GM23338 (cell line): ENCODE measurements around the gene PCYT1A. TPM values are rescaled to one million over a fixed set of nuclear protein-coding genes. Genes with fewer than 3 reads are reported as not detected.

ENCODE experiments used
- ATAC-seq: fragments of 200-7000 bp; cut with Tn5 transposase; 3 replicates; pipeline ENCODE4 v1.9.1; 2020
- DNase-seq: peaks from one replicate; pipeline ENCODE4 v3.0.0-alpha.2; 2015; ENCODE audit warnings: low spot score
- H2AFZ ChIP-seq: fragments of 200-600 bp; sonication (generic); 2 replicates; pipeline ENCODE4 v1.8.0; 2016; ENCODE audit warnings: antibody characterized with exemption, mild to moderate bottlenecking, moderate library complexity
- H3F3A ChIP-seq: fragments of 200-600 bp; sonication (generic); replicated peaks from 2 replicates; pipeline ENCODE4 v1.8.0; 2017; ENCODE audit warnings: antibody characterized with exemption, mixed run types, low read depth
- H3K27ac ChIP-seq: fragments of 200-600 bp; sonication (generic); 2 replicates; pipeline ENCODE4 v1.6.1; 2016; ENCODE audit warnings: low read depth
- H3K27me3 ChIP-seq: fragments of 200-600 bp; sonication (generic); 2 replicates; pipeline ENCODE4 v1.8.0; 2016; ENCODE audit warnings: mild to moderate bottlenecking, mixed run types, moderate library complexity; ENCODE audit not compliant: insufficient read depth
- H3K36me3 ChIP-seq: fragments of 200-600 bp; sonication (generic); 2 replicates; pipeline ENCODE4 v1.8.0; 2016; ENCODE audit warnings: mild to moderate bottlenecking; ENCODE audit not compliant: insufficient read depth
- H3K4me1 ChIP-seq: fragments of 200-600 bp; sonication (generic); 2 replicates; pipeline ENCODE4 v1.8.0; 2016; ENCODE audit warnings: mild to moderate bottlenecking, moderate library complexity; ENCODE audit not compliant: insufficient read depth
- H3K4me2 ChIP-seq: fragments of 200-600 bp; sonication (generic); 2 replicates; pipeline ENCODE4 v1.7.1; 2017; ENCODE audit warnings: mixed run types
- H3K4me3 ChIP-seq: fragments of 200-600 bp; sonication (generic); 2 replicates; pipeline ENCODE4 v1.6.1; 2016; ENCODE audit warnings: mixed run types
- H3K79me2 ChIP-seq: fragments of 200-600 bp; sonication (generic); replicated peaks from 2 replicates; pipeline ENCODE4 v1.8.0; 2017; ENCODE audit warnings: mild to moderate bottlenecking; ENCODE audit not compliant: insufficient read depth
- H3K9me2 ChIP-seq: fragments of 200-600 bp; sonication (generic); 2 replicates; pipeline ENCODE4 v1.8.0; 2017; ENCODE audit not compliant: insufficient read depth
- H4K20me1 ChIP-seq: fragments of 200-600 bp; sonication (generic); replicated peaks from 2 replicates; pipeline ENCODE4 v1.8.0; 2017; ENCODE audit warnings: mild to moderate bottlenecking; ENCODE audit not compliant: insufficient read depth
- H3K27ac Mint-ChIP-seq: 2 replicates; pipeline ENCODE4 v1.8.0; 2020; ENCODE audit warnings: inconsistent platforms, mild to moderate bottlenecking, moderate library complexity, mixed read lengths
- H3K27me3 Mint-ChIP-seq: 3 replicates; pipeline ENCODE4 v1.8.0; 2022; ENCODE audit warnings: low read depth, mild to moderate bottlenecking, moderate library complexity, mixed read lengths, inconsistent platforms; ENCODE audit not compliant: insufficient read depth, poor library complexity
- H3K36me3 Mint-ChIP-seq: 3 replicates; pipeline ENCODE4 v1.8.0; 2021; ENCODE audit warnings: low read depth, mild to moderate bottlenecking, inconsistent platforms, moderate library complexity, mixed read lengths
- H3K4me1 Mint-ChIP-seq: 3 replicates; pipeline ENCODE4 v1.8.0; 2020; ENCODE audit warnings: mild to moderate bottlenecking, inconsistent platforms, mixed read lengths
- H3K4me3 Mint-ChIP-seq: 3 replicates; pipeline ENCODE4 v1.8.0; 2021; ENCODE audit warnings: moderate library complexity, mild to moderate bottlenecking, inconsistent platforms, mixed read lengths
- H3K9me3 Mint-ChIP-seq: 3 replicates; pipeline ENCODE4 v1.8.0; 2020; ENCODE audit warnings: moderate library complexity, mild to moderate bottlenecking, inconsistent platforms, mixed read lengths
- CREB1 ChIP-seq: fragments of 250-450 bp; sonication (Bioruptor Pico); IDR thresholded peaks from 2 replicates; pipeline ENCODE4 v1.5.0; 2020; ENCODE audit warnings: low read depth, mild to moderate bottlenecking, moderate library complexity
- CTCF ChIP-seq, 2 experiments: fragments of 200-600 bp in 1 of 2; sonication (generic) in 1 of 2; conservative IDR thresholded peaks; 2 replicates each; pipeline versions ENCODE4 v1.5.1 to v1.6.1; 2016 to 2017; ENCODE audit warnings: antibody characterized with exemption in 2 of 2, low read depth in 2 of 2, mild to moderate bottlenecking in 2 of 2, moderate library complexity in 1 of 2
- NANOG ChIP-seq: IDR thresholded peaks from 2 replicates; pipeline ENCODE4 v1.6.1; 2016; ENCODE audit warnings: antibody characterized with exemption, borderline replicate concordance
- POLR2AphosphoS5 ChIP-seq: IDR thresholded peaks from 2 replicates; pipeline ENCODE4 v1.6.1; 2016; ENCODE audit warnings: antibody characterized with exemption, low read depth
- REST ChIP-seq: IDR thresholded peaks from one replicate; pipeline ENCODE4 v1.6.1; 2018; ENCODE audit warnings: antibody characterized with exemption; ENCODE audit not compliant: unreplicated experiment
- ZNF114 ChIP-seq: fragments of 250-450 bp; sonication (Bioruptor Pico); IDR thresholded peaks from 2 replicates; pipeline ENCODE4 v1.5.0; 2020; ENCODE audit warnings: mild to moderate bottlenecking, moderate library complexity
- ZNF331 ChIP-seq: fragments of 250-450 bp; sonication (Bioruptor Pico); IDR thresholded peaks from 2 replicates; pipeline ENCODE4 v1.5.0; 2020; ENCODE audit warnings: low read depth, mild to moderate bottlenecking, moderate library complexity
- polyA plus RNA-seq: library from polyadenylated mRNA; unstranded; fragments of >200 nt; fragmentation: Nextera tagmentation; extraction: Ambion mirVana; gene quantifications from 2 replicates; pipeline ENCODE4 v1.2.1, GENCODE V29; 2016
- total RNA-seq: library from RNA; depleted of rRNA; stranded (reverse); fragments of >200 nt; shearing (Covaris generic); gene quantifications from 2 replicates; pipeline ENCODE4 v1.2.3, GENCODE V29; 2014

PCYT1A gene
- total and polyA plus RNA-seq, 2 experiments from 2014 or later = 11.6 to 35.8 TPM

- TF ChIP-seq REST (no peak), POLR2AphosphoS5 (no peak), ZNF114 (CRISPR knock-in tag) (no peak), NANOG (no peak), ZNF331 (CRISPR knock-in tag) (no peak)
These were observed 85.0 kb downstream of the PCYT1A start (continued) for GRCh38 chr3:196202516-196202970.

GRCh38 chr3:196198771-196199753 lies 88.5 kb downstream of the PCYT1A start:
- TF ChIP-seq CTCF (conservative IDR thresholded peaks at IDR 0.05; ENCODE audit: low read depth in 2 of 2) = peak; percentile 40 to 64; a peak in 3 of 4 replicates
- TF ChIP-seq CREB1 (CRISPR knock-in tag) = no peak

More at GRCh38 chr3:196198771-196199753, 88.5 kb downstream of the PCYT1A start:
- ATAC-seq = peak; percentile 18
- Mint-ChIP-seq H3K36me3 (no peaks in the 10 kb centered on the region), H3K27me3 (peaks cover 11% of the 10 kb centered on the region), H3K4me3 (no peak overlapping the region), H3K4me1 (0 out of 3 replicates have a peak, but pooled peaks cover 2% of the 10 kb centered on the region), H3K9me3 (no peaks in the 10 kb centered on the region), H3K27ac (no peak overlapping the region)
- no peaks in the 10 kb centered on the region for H3K27me3 ChIP-seq
- H3K4me1 ChIP-seq = no peaks in the 10 kb centered on the region
- H3K4me2 ChIP-seq = no peak overlapping the region
- peak; percentile 64 for DNase-seq
- no peak overlapping the region for H3K4me3 ChIP-seq
- no peak overlapping the region for H2AFZ ChIP-seq
- no peaks in the 10 kb centered on the region for H3K36me3 ChIP-seq
- no peaks in the 10 kb centered on the region for H4K20me1 ChIP-seq
- H3K79me2 ChIP-seq = no peaks in the 10 kb centered on the region
- H3F3A ChIP-seq = no peaks in the 10 kb centered on the region
- no peak overlapping the region for H3K27ac ChIP-seq
- H3K9me2 ChIP-seq = no peaks in the 10 kb centered on the region
